Measurements from ENCODE around the gene PUS3. TPM values are rescaled to one million over a fixed set of nuclear protein-coding genes. Genes with fewer than 3 reads are reported as not detected.

The PUS3 gene
- polyA plus RNA-seq, 1 donor from 2014 or later = 10.0 TPM

DNA sequence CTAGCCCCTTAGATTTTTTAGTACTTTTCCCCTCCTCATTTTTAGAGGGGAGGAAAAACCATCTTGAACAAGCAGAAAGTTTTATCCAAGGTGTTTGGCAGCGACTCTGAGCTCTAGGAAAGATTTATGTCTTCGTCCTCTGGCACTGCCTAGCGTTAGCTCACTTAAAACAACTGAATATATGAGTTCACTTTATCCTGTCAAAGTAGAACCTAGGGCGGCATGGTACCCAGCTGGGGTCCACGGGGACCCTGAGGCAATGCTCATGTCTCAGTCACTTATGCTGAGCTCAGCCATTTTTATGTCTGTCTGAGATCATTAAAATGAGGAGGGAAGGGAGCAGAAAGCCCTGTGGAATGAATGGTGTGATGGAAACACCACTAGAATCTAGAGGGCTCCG lies 28.7 kb upstream of the PUS3 start:
- Mint-ChIP-seq H3K4me1 (no peaks in the 10 kb centered on the region), H3K36me3 (peaks cover 1% of the 10 kb centered on the region), H3K9me3 (peaks cover 0 to 4% (median 0%) of the 10 kb centered on the region in 3 donors)

GRCh38 chr11:125931116-125931515 lies 28.1 kb upstream of the PUS3 start:
- H3K27ac Mint-ChIP-seq = no peak overlapping the region

More for the DNA sequence above, 28.7 kb upstream of the PUS3 start:
- no peak overlapping the region for H3K4me3 Mint-ChIP-seq
- peaks cover 10% of the 10 kb centered on the region for H3K27me3 Mint-ChIP-seq
- no peak overlapping the region for H3K27ac Mint-ChIP-seq

DNA sequence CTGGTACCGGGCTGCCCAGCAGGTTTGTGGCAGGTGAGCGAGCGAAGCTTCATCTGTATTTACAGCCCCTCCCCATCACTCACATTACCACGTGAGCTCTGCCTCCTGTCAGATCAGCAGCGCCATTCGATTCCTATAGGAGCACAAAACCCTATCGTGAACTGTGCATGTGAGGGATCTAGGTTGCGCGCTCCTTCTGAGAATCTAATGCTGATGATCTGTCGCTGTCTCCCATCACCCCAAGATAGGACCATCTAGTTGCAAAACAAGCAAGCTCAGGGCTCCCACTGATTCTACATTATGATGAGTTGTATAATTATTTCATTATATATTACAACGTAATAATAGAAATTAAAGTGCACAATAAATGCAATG lies 27.1 kb upstream of the PUS3 start:
- Mint-ChIP-seq H3K27ac (no peak overlapping the region), H3K4me1 (no peaks in the 10 kb centered on the region)

More at GRCh38 chr11:125931116-125931515, 28.1 kb upstream of the PUS3 start:
- Mint-ChIP-seq H3K27me3 (peaks cover 12% of the 10 kb centered on the region), H3K36me3 (no peaks in the 10 kb centered on the region), H3K4me1 (no peaks in the 10 kb centered on the region), H3K4me3 (no peak overlapping the region), H3K9me3 (peaks cover 0 to 2% (median 0%) of the 10 kb centered on the region in 3 donors)

DNA sequence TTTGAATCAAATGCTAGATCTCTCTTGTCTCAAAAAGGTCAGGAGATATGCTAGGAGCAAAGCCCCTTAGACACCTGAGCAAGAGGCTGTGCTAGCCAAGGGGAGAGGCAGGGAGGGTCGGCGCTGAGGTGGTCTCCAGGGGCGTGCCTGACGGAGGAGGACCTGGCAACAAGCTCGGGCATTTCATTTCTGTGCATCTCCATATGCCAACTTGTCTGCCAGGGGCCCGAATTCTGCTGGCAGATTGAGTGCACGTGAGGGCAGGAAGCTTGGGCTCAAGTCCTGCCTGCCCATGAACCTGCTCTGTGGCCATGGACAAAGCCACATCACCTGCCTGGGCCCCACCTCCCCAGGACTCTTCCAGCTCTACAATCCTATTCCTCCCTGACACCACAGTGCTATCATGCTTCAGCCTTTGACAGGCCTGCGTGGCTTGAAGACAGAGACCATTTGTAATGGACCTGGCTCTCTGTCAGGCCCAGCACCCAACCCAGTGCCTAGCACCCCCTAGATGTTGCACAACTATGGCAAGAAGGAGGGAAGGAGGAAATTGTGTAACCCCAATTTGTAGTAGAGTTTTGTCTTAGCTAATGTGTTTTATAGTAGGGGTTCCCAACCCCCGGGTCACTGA lies 26.6 kb upstream of the PUS3 start:
- H3K36me3 Mint-ChIP-seq = no peaks in the 10 kb centered on the region

More for the DNA sequence above, 27.1 kb upstream of the PUS3 start:
- Mint-ChIP-seq H3K4me3 (no peak overlapping the region), H3K9me3 (peaks cover 0 to under 1% (median 0%) of the 10 kb centered on the region in 3 donors), H3K27me3 (peaks cover 13% of the 10 kb centered on the region), H3K36me3 (no peaks in the 10 kb centered on the region)

GRCh38 chr11:125926682-125927081 lies 23.7 kb upstream of the PUS3 start:
- peaks cover 7% of the 10 kb centered on the region for H3K27me3 Mint-ChIP-seq
- H3K9me3 Mint-ChIP-seq = no peaks in the 10 kb centered on the region
- H3K4me1 Mint-ChIP-seq = peaks cover 0 to 3% (median 0%) of the 10 kb centered on the region in 3 donors
- H3K36me3 Mint-ChIP-seq = no peaks in the 10 kb centered on the region
- H3K4me3 Mint-ChIP-seq = no peak overlapping the region
- no peak overlapping the region for H3K27ac Mint-ChIP-seq

More for the DNA sequence above, 26.6 kb upstream of the PUS3 start:
- no peaks in the 10 kb centered on the region for H3K9me3 Mint-ChIP-seq
- peaks cover 13% of the 10 kb centered on the region for H3K27me3 Mint-ChIP-seq
- H3K4me1 Mint-ChIP-seq = no peaks in the 10 kb centered on the region
- no peak overlapping the region for H3K27ac Mint-ChIP-seq
- H3K4me3 Mint-ChIP-seq = no peak overlapping the region

DNA sequence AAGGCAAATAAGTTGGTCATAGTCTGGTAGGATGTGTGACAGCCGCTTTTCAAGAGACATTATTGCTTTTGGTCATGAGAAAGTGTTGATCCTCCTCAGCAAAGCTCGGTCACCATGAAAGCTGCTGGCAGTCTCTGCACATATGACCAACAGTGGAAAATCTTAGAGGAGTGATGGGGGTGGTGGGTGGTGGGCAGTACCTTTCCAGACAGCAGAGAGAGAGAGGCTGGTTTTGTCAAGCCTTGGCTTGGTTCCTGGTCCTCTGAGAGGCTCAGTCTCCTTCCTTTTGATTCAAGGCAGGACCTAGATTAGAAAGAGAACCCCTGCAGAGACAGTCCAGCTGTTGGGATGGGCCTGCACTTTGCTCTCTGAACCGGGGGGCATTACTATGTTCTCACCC lies 22.8 kb upstream of the PUS3 start:
- Mint-ChIP-seq H3K36me3 (no peaks in the 10 kb centered on the region), H3K9me3 (no peaks in the 10 kb centered on the region), H3K27me3 (peaks cover 7% of the 10 kb centered on the region), H3K27ac (no peak overlapping the region), H3K4me1 (peaks cover 0 to 3% (median 0%) of the 10 kb centered on the region in 3 donors), H3K4me3 (no peak overlapping the region)

GRCh38 chr11:125925247-125925740 lies 22.3 kb upstream of the PUS3 start:
- H3K27me3 Mint-ChIP-seq = peaks cover 7% of the 10 kb centered on the region
- H3K27ac Mint-ChIP-seq = no peak overlapping the region
- no peaks in the 10 kb centered on the region for H3K9me3 Mint-ChIP-seq
- H3K4me1 Mint-ChIP-seq = peaks cover 0 to 3% (median 0%) of the 10 kb centered on the region in 3 donors
- H3K4me3 Mint-ChIP-seq = no peak overlapping the region
- no peaks in the 10 kb centered on the region for H3K36me3 Mint-ChIP-seq

DNA sequence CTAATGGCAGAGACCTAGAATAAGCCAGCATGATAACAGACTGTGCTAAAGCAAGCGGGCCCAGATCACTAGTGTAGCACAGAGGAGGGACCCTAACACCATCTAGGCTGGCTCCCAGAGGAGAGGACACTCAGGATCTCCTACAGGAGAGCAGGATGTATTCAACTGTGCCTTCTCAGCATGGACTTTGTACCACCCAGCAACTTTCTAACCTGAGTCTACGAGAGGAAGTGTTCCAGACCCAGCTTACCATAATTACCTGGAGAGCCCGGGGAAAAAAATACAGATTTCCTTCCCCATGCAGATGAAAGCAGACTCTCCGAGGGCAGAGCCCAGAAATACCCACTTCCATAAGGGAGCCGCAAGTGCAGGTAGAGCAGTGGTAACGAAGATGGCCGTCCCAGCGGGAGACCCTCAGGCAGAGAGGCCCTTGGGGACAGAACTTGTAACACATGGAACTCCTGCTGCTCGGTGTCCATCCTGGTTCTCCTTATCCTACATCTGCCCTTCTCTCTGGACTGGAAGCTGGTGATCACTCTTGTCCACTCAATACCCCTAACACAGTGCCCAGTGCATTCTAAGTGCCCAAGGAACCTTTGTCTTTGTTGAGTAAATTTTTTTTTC lies 21.5 kb upstream of the PUS3 start:
- H3K9me3 Mint-ChIP-seq = no peaks in the 10 kb centered on the region
- H3K4me1 Mint-ChIP-seq = peaks cover 0 to 3% (median 0%) of the 10 kb centered on the region in 3 donors
- no peaks in the 10 kb centered on the region for H3K36me3 Mint-ChIP-seq
- no peak overlapping the region for H3K4me3 Mint-ChIP-seq
- H3K27ac Mint-ChIP-seq = peak overlapping the region in 1 of 3 donors; percentile 66
- peaks cover 7% of the 10 kb centered on the region for H3K27me3 Mint-ChIP-seq

GRCh38 chr11:125923633-125924032 lies 20.6 kb upstream of the PUS3 start:
- Mint-ChIP-seq H3K27me3 (peaks cover 3% of the 10 kb centered on the region), H3K9me3 (no peaks in the 10 kb centered on the region), H3K4me1 (peaks cover 0 to 3% (median 0%) of the 10 kb centered on the region in 3 donors), H3K36me3 (no peaks in the 10 kb centered on the region), H3K27ac (no peak overlapping the region), H3K4me3 (no peak overlapping the region)

GRCh38 chr11:125923012-125923579 lies 20.1 kb upstream of the PUS3 start:
- no peak overlapping the region for H3K27ac Mint-ChIP-seq
- H3K36me3 Mint-ChIP-seq = no peaks in the 10 kb centered on the region
- peaks cover 3% of the 10 kb centered on the region for H3K27me3 Mint-ChIP-seq
- no peaks in the 10 kb centered on the region for H3K9me3 Mint-ChIP-seq
- H3K4me1 Mint-ChIP-seq = peaks cover 0 to 3% (median 0%) of the 10 kb centered on the region in 3 donors
- no peak overlapping the region for H3K4me3 Mint-ChIP-seq

GRCh38 chr11:125922156-125922555 lies 19.1 kb upstream of the PUS3 start:
- peaks cover 0 to 3% (median 0%) of the 10 kb centered on the region in 3 donors for H3K4me1 Mint-ChIP-seq
- H3K4me3 Mint-ChIP-seq = no peak overlapping the region
- H3K9me3 Mint-ChIP-seq = no peaks in the 10 kb centered on the region
- no peaks in the 10 kb centered on the region for H3K36me3 Mint-ChIP-seq
- H3K27me3 Mint-ChIP-seq = peaks cover 7% of the 10 kb centered on the region
- H3K27ac Mint-ChIP-seq = no peak overlapping the region

- Mint-ChIP-seq H3K27ac (no peak overlapping the region), H3K27me3 (peaks cover 7% of the 10 kb centered on the region), H3K9me3 (no peaks in the 10 kb centered on the region)
Observed at GRCh38 chr11:125921042-125921441, 18.0 kb upstream of the PUS3 start.

GRCh38 chr11:125918140-125918840 lies 15.3 kb upstream of the PUS3 start:
- Mint-ChIP-seq H3K27me3 (peaks cover 7% of the 10 kb centered on the region), H3K36me3 (no peaks in the 10 kb centered on the region), H3K9me3 (no peaks in the 10 kb centered on the region)

More at GRCh38 chr11:125921042-125921441, 18.0 kb upstream of the PUS3 start:
- H3K4me3 Mint-ChIP-seq = no peak overlapping the region
- peaks cover 0 to 3% (median 0%) of the 10 kb centered on the region in 3 donors for H3K4me1 Mint-ChIP-seq
- no peaks in the 10 kb centered on the region for H3K36me3 Mint-ChIP-seq

GRCh38 chr11:125916683-125917347 lies 13.8 kb upstream of the PUS3 start:
- H3K4me3 Mint-ChIP-seq = no peak overlapping the region
- H3K27me3 Mint-ChIP-seq = peaks cover 9% of the 10 kb centered on the region
- H3K4me1 Mint-ChIP-seq = no peaks in the 10 kb centered on the region
- H3K27ac Mint-ChIP-seq = no peak overlapping the region
- no peaks in the 10 kb centered on the region for H3K36me3 Mint-ChIP-seq
- no peaks in the 10 kb centered on the region for H3K9me3 Mint-ChIP-seq

More at GRCh38 chr11:125918140-125918840, 15.3 kb upstream of the PUS3 start:
- Mint-ChIP-seq H3K4me3 (no peak overlapping the region), H3K27ac (no peak overlapping the region), H3K4me1 (peaks cover 0 to 3% (median 0%) of the 10 kb centered on the region in 3 donors)
